GM18519 (cell line): ENCODE measurements around the gene IGIP.
A peak's percentile ranks its signal among the peaks of the same experiment; 100 is the strongest.

Source experiments
- ATAC-seq: cut with Tn5 transposase; IDR thresholded peaks from one replicate; pipeline ENCODE4 v1.9.1; 2021; ENCODE audit warnings: mild to moderate bottlenecking, moderate library complexity; ENCODE audit not compliant: unreplicated experiment, low FRiP score

The IGIP gene

DNA sequence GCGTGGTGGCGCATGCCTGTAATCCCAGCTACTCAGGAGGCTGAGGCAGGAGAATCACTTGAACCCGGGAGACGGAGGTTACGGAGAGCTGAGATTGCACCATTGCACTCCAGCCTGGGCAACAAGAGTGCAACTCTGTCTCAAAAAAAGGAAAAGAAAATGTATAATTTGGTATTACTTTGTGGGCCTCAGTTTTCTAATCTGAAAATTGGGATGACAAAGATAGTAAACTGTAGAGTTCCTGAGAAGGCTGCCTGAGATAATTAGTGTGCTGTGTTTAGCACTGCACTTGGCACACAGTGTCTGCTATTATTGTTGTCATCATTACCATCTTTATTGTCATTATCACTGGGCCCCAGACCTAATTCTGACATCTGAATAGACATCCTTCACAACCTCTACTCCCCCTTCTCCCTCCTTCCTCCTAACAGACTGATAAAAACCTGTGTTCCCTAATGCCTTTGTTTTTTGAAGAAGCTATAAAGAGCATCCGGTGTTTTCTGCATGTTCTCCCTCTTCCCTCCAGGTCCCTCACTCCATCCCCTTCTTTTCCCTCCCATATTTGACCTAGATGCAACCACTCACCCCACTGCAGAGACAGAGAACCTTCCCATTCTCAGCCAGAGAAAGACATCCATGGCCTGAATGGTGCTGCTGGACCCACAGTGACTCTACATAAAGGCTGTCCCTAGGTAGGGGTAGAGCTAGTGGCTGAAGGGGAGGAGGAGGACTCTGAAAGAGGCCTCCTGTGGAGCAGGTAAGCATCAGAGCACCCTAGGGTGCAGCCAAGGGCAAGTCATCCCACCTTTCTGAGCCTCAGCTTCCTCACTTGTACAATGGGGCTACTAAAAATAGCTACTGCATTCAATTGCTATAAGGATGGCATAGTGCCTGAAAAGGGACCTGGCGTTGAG is 33.5 kb downstream of the IGIP start:
- ATAC-seq = no peak

- no peak for ATAC-seq
Measured at GRCh38 chr5:140162275-140162674, 36.5 kb downstream of the IGIP start.

GRCh38 chr5:140162781-140163180 is 37.0 kb downstream of the IGIP start:
- no peak for ATAC-seq

GRCh38 chr5:140165101-140165922 is 39.6 kb downstream of the IGIP start:
- ATAC-seq = no peak

GRCh38 chr5:140165923-140166270 is 40.2 kb downstream of the IGIP start:
- ATAC-seq = no peak

DNA sequence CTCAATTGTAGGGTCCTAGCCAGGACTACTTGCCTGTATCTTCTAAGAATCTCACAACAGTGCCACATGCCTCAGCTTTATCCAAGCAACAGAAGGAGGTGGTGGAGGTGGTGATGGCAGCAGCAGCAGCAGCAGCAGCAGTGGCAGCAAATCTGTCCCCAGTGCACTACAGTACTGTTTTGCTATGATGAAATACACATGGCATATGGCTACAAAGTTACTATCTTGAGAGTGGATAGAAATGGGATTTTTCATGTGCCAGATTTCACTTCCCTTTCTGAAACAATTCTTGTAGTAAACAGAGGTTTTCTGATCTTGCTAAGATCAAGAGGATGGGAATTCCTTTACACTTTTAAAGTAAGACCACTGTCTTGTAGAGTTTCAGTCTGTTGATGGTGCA is 41.2 kb downstream of the IGIP start:
- ATAC-seq = no peak

- no peak for ATAC-seq
Measured at GRCh38 chr5:140168371-140168770, 42.6 kb downstream of the IGIP start.

- ATAC-seq = no peak
Measured at GRCh38 chr5:140169410-140169809, 43.7 kb downstream of the IGIP start.

GRCh38 chr5:140172483-140172882 is 46.7 kb downstream of the IGIP start:
- ATAC-seq = no peak

GRCh38 chr5:140174014-140174413 is 48.3 kb downstream of the IGIP start:
- no peak for ATAC-seq

DNA sequence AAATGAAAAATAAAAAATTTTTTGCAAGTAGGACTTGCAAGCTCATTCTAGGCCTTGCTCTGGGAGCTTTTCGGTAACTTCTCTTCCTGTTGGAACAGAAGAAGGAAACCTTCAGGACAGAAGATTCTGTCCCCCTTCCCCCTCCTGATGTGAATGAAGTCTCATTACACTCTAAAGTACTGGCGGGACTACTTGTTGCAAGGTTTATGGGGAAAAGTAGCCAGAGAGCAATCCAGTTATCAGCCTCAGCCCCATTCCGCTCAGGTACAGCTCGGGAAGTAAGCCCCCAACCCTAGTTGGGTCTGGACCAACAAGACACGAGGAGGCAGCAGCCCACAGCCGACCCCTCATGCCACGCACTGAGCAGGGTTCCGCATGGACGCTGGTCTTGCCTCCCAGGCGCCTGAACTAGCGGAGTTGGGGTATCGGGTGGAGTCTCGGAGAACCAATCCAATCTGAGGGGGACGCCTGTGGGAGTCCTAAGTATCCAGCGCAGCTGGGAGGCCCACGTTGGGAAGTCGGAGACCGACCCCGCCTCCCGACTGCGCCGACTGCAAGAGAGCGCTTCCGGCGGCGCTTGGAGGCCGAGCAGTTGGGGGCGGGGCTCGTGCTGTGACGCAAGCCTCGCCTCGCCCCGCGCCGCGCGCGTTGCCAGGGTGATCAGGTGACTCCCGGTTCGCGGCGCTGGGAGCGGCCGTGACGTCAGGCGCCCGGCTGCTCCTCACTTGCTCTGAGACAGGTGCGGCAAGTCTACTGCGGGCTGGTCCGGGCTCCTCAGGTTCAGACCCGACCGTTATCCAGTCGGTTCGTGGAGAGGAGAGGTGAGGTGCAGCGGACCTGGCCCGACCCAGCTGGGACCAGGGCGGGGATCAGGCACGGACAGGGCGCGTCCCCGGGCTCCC is 49.0 kb downstream of the IGIP start, which contains the start of gene CYSTM1:
TSS of gene CYSTM1 (plus strand) at position 724 of the 902 bp plus-strand sequence. CDS start 19,278 bp downstream, outside the sequence.
- peak; percentile 88 for ATAC-seq

DNA sequence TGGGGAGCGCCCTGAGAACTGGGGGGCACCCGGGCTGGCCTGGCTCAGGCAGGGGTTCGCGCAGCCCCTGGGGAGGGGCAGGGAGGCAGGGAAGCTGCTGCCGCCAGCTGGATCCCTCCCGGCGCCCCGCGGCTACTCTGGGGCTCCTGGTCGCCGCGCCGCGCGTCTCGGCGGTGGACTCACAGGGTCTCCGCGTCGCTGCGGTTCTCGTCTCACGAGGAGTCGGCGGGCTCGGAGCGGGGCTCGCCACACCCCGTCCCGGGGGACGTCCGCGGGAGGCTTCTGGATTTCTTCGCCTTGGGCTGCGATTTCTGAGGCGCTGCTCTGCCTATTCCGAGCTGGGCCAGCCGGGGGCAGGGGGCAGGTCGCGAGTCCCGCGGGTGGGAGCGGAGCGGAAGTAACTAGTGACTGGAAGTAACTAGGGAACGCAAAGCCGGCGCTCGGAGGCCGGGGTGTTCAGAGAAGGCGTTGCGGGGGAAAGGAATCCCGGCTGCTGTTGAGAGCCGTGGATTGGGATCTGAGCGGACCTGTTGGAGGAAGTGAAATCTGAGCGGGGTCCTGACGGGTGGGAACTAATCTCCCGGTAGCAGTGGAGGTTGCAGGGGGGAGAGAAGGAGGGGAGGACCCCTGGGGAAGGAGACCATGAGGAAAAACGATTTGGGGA is 49.8 kb downstream of the IGIP start:
- peak; percentile 27 for ATAC-seq

DNA sequence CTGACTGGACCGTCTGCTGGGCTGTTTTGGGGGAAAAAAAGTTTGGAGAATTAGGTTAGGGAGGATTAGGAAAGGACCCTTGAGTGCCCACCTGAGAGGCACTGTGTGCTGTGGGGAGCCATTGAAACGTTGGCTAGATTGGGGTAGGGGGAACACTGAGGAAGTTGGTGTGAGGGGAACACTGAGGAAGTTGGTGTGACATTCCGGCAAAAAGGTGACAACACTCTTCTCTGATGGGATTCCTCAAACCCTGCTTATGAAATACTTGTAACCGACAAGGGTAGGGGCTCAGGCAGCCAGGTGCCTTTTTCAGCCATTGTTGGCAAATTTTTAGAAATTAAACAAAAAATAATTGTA is 50.3 kb downstream of the IGIP start:
- ATAC-seq = no peak

GRCh38 chr5:140178086-140178410 is 52.3 kb downstream of the IGIP start:
- ATAC-seq = no peak

DNA sequence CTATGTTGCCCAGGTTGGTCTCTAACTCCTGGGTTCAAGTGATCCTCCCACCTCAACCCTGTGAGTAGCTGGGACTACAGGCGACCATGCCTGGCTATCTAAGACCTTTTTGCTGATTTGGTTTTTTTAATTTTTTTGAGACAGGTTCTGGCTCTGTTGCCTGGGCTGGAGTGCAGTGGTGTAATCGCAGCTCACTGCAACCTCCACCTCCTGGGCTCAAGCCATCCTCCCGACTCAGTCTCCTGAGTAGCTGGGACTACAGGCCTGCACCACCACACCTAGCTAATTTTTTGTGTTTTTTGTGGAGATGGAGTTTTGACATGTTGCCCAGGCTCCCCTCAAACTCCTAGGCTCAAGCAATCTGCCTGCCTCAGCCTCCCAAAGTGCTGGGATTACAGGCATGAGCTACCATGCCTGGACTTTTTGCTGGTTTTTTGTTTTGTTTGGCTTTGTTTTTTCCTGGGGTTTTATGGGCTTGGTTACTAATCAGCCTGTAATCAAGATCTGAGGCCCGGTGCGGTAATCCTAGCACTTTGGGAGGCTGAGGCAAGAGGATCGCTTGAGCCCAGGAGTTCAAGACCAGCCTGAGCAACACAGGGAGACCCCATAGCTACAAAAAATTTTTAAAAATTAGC is 52.9 kb downstream of the IGIP start:
- no peak for ATAC-seq
